K562 (cell line): Measurements from ENCODE around the gene VCAN.

Experiments
- KAT7 ChIP-seq: sonication (generic); formaldehyde crosslinking; IDR thresholded peaks from 2 replicates; pipeline ENCODE4 v1.8.0; 2022; ENCODE audit warnings: missing genetic modification reagents, mild to moderate bottlenecking, borderline replicate concordance
- REST ChIP-seq, 2 experiments: fragments of 450-650 bp; formaldehyde crosslinking in 1 of 2; IDR thresholded peaks; 2 replicates each; pipeline versions ENCODE4 v1.4.0 to v1.6.1; 2014 to 2020; ENCODE audit warnings: mild to moderate bottlenecking in 2 of 2, borderline replicate concordance in 1 of 2, low read depth in 1 of 2
- RFX5 ChIP-seq: IDR thresholded peaks from 2 replicates; pipeline ENCODE4 v1.6.1; 2011; ENCODE audit warnings: low read depth, mild to moderate bottlenecking, improper control_type of control experiment, low read length
- TF ChIP-seq, protein P1 (sequence below), 3 experiments: IDR thresholded peaks in 2 of 3; conservative IDR thresholded peaks in 1 of 3; 2 replicates each; pipeline ENCODE4 v1.5.1; 2011 to 2012; ENCODE audit warnings: low read length in 3 of 3, mild to moderate bottlenecking in 3 of 3, control low read depth in 2 of 3, improper control_type of control experiment in 1 of 3, inconsistent platforms in 1 of 3, low read depth in 1 of 3, mixed read lengths in 1 of 3, moderate library complexity in 1 of 3; ENCODE audit not compliant: insufficient read depth in 2 of 3

DNA sequence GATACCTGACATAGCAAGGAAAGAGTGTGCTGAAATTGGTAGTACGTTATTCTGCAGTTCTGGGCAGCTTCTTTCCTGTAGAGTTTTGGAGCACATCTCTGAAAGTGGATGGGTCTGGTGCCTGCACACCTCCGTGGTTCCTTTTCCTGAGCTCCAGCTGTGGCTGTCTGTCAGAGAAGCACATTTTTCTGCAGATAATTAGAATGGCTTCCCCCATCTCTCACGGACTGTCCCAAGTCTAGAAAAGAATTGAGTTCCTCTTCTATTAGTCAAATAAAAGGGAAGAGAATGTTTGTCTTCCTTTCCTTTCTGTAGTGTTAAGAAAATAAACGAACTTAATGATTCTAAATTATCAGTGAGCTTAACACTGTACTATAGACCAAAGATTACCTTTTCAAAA, 55.7 kb downstream of the VCAN start:
- no peak for TF ChIP-seq REST (IDR thresholded peaks at IDR 0.05; ENCODE audit: borderline replicate concordance)
- no peak for TF ChIP-seq REST (CRISPR knock-in tag; IDR thresholded peaks at IDR 0.05; ENCODE audit: low read depth)
- TF ChIP-seq RFX5 = no peak
- TF ChIP-seq, protein P1, sequence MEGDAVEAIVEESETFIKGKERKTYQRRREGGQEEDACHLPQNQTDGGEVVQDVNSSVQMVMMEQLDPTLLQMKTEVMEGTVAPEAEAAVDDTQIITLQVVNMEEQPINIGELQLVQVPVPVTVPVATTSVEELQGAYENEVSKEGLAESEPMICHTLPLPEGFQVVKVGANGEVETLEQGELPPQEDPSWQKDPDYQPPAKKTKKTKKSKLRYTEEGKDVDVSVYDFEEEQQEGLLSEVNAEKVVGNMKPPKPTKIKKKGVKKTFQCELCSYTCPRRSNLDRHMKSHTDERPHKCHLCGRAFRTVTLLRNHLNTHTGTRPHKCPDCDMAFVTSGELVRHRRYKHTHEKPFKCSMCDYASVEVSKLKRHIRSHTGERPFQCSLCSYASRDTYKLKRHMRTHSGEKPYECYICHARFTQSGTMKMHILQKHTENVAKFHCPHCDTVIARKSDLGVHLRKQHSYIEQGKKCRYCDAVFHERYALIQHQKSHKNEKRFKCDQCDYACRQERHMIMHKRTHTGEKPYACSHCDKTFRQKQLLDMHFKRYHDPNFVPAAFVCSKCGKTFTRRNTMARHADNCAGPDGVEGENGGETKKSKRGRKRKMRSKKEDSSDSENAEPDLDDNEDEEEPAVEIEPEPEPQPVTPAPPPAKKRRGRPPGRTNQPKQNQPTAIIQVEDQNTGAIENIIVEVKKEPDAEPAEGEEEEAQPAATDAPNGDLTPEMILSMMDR (IDR thresholded peaks at IDR 0.05 in 2 of 3, conservative IDR thresholded peaks at IDR 0.05 in 1 of 3; ENCODE audit: insufficient read depth in 2 of 3, low read depth in 1 of 3, low read length in 3 of 3) = no peak
- TF ChIP-seq KAT7 (CRISPR knock-in tag) = no peak
